GM12878 (cell line): ENCODE data around the gene CLIP2.

Experiments
- BCL11A ChIP-seq: IDR thresholded peaks from 2 replicates; pipeline ENCODE4 v1.6.1; 2011; ENCODE audit warnings: low read depth, low read length
- RAD21 ChIP-seq: IDR thresholded peaks from 2 replicates; pipeline ENCODE4 v1.6.1; 2011; ENCODE audit warnings: mild to moderate bottlenecking, low read depth, low read length, moderate library complexity; ENCODE audit not compliant: insufficient read depth

DNA sequence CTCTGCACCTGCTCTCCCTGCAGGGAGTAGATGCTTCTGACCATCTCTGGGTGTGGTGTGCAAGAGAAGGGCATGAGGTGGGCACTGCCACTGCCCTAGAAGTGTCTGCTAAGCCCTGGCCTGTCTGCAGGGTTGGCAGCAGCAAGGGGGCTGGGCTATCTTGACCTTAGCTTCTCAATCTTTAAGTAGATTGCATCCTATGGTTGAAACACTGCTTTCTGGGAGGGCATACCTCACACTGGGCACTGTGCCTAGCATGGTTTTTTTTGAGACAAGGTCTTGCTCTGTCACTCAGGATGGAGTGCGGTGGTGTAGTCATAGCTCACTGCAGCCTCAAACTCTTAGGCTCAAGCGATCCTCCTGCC is 54.9 kb downstream of the CLIP2 start:
- TF ChIP-seq RAD21 = no peak
- TF ChIP-seq BCL11A = no peak
